Measurements from ENCODE around the gene THSD8.

DNA sequence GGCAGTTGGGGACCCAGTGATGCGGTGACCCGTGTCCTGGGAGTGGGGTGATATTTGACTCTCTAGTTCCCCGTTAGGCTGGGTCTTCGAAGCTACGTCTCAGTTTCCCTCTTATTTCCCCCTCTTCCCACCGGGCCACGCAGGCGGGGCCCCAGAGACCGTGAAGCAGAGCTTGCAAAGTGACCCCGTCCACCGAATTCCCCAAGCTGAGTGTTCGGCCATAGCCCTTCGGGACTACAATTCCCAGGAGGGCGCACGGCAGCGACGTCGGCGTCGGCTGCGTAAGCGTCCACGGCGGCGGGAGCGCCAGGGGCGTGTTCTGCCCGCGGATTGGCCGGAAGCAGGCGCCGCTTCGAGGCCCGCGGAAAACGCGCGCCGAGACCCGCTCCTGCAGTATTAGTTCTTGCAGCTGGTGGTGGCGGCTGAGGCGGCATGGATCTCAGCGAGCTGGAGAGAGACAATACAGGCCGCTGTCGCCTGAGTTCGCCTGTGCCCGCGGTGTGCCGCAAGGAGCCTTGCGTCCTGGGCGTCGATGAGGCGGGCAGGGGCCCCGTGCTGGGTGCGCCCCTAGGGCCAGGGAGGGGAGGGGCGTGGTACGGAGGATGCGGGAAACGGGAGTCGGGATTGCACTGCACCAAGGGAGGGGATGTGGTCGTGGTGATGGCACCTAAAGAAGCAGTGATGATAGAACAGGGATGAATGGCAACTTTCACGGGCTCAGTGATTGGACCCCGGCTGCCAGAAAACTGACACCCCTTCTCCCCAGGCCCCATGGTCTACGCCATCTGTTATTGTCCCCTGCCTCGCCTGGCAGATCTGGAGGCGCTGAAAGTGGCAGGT, 4.6 kb downstream of the THSD8 start, which contains the start of gene RNASEH2A:
- TF ChIP-seq, protein P1, sequence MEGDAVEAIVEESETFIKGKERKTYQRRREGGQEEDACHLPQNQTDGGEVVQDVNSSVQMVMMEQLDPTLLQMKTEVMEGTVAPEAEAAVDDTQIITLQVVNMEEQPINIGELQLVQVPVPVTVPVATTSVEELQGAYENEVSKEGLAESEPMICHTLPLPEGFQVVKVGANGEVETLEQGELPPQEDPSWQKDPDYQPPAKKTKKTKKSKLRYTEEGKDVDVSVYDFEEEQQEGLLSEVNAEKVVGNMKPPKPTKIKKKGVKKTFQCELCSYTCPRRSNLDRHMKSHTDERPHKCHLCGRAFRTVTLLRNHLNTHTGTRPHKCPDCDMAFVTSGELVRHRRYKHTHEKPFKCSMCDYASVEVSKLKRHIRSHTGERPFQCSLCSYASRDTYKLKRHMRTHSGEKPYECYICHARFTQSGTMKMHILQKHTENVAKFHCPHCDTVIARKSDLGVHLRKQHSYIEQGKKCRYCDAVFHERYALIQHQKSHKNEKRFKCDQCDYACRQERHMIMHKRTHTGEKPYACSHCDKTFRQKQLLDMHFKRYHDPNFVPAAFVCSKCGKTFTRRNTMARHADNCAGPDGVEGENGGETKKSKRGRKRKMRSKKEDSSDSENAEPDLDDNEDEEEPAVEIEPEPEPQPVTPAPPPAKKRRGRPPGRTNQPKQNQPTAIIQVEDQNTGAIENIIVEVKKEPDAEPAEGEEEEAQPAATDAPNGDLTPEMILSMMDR (conservative IDR thresholded peaks at IDR 0.05 in 1 of 2, IDR thresholded peaks at IDR 0.05 in 1 of 2; ENCODE audit: extremely low read depth in 1 of 2, insufficient read depth in 1 of 2, low read depth in 1 of 2, low read length in 2 of 2) = no peak
- TF ChIP-seq EZH2 (IDR thresholded peaks at IDR 0.05; ENCODE audit: borderline replicate concordance, low read length) = no peak

All from mammary epithelial cell (primary cell).